Cardiac muscle cell (in vitro differentiated cells and primary cell): ENCODE results near the gene APOL1. TPM values are rescaled to one million over a fixed set of nuclear protein-coding genes. Genes with fewer than 3 reads are reported as not detected.
"Not testable (repeated sequence)": the region's sequence is repeated elsewhere in the genome, so short reads cannot be mapped to it uniquely, and the experiment has no call there.

ENCODE experiments used
- DNase-seq, 2 donors: peaks; one replicate each; pipeline versions ENCODE4 v3.0.0 to v3.0.0-alpha.2; 2010 to 2017; ENCODE audit warnings: low read depth in 1 of 2, low spot score in 1 of 2
- H3K27ac ChIP-seq: fragments of 200-600 bp; sonication (generic); 2 replicates; pipeline ENCODE4 v1.5.1; 2016
- H3K27me3 ChIP-seq: fragments of 200-600 bp; sonication (generic); 2 replicates; pipeline ENCODE4 v1.6.0; 2016; ENCODE audit warnings: control low read depth
- H3K36me3 ChIP-seq: fragments of 200-600 bp; sonication (generic); 2 replicates; pipeline ENCODE4 v1.5.1; 2016; ENCODE audit warnings: control low read depth
- H3K4me1 ChIP-seq: fragments of 200-600 bp; sonication (generic); 2 replicates; pipeline ENCODE4 v1.8.1; 2017; ENCODE audit warnings: low read depth, mild to moderate bottlenecking, mixed run types
- H3K4me3 ChIP-seq: fragments of 200-600 bp; sonication (generic); 2 replicates; pipeline ENCODE4 v1.5.1; 2016; ENCODE audit warnings: mild to moderate bottlenecking
- H3K9me3 ChIP-seq: fragments of 200-600 bp; sonication (generic); 2 replicates; pipeline ENCODE4 v1.5.1; 2017; ENCODE audit warnings: low read depth, mild to moderate bottlenecking, control low read depth
- polyA plus RNA-seq: library from polyadenylated mRNA; unstranded; fragments of >200 nt; fragmentation: Nextera tagmentation; extraction: Ambion mirVana; gene quantifications from 2 replicates; pipeline ENCODE4 v1.2.1, GENCODE V29; 2016
- total RNA-seq: library from RNA; depleted of rRNA; stranded (reverse); fragments of >200 nt; gene quantifications from 2 replicates; pipeline ENCODE4 v1.2.3, GENCODE V29; 2016
- TF ChIP-seq, protein P1 (sequence below): IDR thresholded peaks from 2 replicates; pipeline ENCODE4 v1.5.1; 2012; ENCODE audit warnings: low read depth, mild to moderate bottlenecking, low read length

APOL1 gene
- total and polyA plus RNA-seq, 2 experiments from 2014 or later = 0.06 TPM; not detected in 1

GRCh38 chr22:36208162-36208765 lies 44.7 kb upstream of the APOL1 start:
- H3K27me3 ChIP-seq = no peaks in the 10 kb centered on the region
- no peak overlapping the region for H3K4me3 ChIP-seq
- no peaks in the 10 kb centered on the region for H3K4me1 ChIP-seq
- no peaks in the 10 kb centered on the region for H3K9me3 ChIP-seq
- no peak overlapping the region for H3K27ac ChIP-seq
- TF ChIP-seq, protein P1, sequence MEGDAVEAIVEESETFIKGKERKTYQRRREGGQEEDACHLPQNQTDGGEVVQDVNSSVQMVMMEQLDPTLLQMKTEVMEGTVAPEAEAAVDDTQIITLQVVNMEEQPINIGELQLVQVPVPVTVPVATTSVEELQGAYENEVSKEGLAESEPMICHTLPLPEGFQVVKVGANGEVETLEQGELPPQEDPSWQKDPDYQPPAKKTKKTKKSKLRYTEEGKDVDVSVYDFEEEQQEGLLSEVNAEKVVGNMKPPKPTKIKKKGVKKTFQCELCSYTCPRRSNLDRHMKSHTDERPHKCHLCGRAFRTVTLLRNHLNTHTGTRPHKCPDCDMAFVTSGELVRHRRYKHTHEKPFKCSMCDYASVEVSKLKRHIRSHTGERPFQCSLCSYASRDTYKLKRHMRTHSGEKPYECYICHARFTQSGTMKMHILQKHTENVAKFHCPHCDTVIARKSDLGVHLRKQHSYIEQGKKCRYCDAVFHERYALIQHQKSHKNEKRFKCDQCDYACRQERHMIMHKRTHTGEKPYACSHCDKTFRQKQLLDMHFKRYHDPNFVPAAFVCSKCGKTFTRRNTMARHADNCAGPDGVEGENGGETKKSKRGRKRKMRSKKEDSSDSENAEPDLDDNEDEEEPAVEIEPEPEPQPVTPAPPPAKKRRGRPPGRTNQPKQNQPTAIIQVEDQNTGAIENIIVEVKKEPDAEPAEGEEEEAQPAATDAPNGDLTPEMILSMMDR = no peak
- DNase-seq = no peak
- H3K36me3 ChIP-seq = no peaks in the 10 kb centered on the region

DNA sequence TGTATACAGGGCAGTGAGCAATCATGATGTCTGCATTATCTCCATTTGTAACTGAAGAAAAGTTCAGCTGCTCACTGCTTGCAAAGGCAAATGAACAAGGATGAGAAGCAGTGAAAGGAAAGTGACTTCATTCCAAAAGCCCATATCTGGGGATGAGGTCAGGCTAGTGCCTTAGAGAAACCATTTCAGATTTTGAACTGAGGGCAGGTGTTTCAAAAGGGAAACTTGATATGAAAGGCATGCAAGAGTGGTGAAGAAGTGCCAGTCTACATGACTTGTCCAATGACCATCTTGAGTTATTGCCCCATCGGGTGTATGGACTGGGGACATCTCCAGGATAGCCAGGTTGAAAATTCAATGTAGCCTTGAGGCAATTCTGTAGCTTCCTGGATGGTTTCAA lies 44.0 kb upstream of the APOL1 start:
- Histone ChIP-seq H3K9me3 (no peaks in the 10 kb centered on the region), H3K36me3 (no peaks in the 10 kb centered on the region), H3K27ac (no peak overlapping the region), H3K4me3 (no peak overlapping the region), H3K4me1 (no peaks in the 10 kb centered on the region), H3K27me3 (no peaks in the 10 kb centered on the region)
- DNase-seq = no peak
- TF ChIP-seq, protein P1 = no peak

- H3K27me3 ChIP-seq, H3K36me3 ChIP-seq, DNase-seq, H3K27ac ChIP-seq, H3K4me1 ChIP-seq, H3K4me3 ChIP-seq, H3K9me3 ChIP-seq: not testable (repeated sequence)
Measured at GRCh38 chr22:36209488-36209908, 43.4 kb upstream of the APOL1 start.

- Histone ChIP-seq H3K4me3 (no peak overlapping the region), H3K4me1 (peaks cover 4% of the 10 kb centered on the region), H3K27me3 (no peaks in the 10 kb centered on the region), H3K9me3 (no peaks in the 10 kb centered on the region), H3K27ac (no peak overlapping the region), H3K36me3 (no peaks in the 10 kb centered on the region)
- TF ChIP-seq, protein P1 = no peak
- no peak for DNase-seq
Measured at GRCh38 chr22:36210224-36210623, 42.7 kb upstream of the APOL1 start.

DNA sequence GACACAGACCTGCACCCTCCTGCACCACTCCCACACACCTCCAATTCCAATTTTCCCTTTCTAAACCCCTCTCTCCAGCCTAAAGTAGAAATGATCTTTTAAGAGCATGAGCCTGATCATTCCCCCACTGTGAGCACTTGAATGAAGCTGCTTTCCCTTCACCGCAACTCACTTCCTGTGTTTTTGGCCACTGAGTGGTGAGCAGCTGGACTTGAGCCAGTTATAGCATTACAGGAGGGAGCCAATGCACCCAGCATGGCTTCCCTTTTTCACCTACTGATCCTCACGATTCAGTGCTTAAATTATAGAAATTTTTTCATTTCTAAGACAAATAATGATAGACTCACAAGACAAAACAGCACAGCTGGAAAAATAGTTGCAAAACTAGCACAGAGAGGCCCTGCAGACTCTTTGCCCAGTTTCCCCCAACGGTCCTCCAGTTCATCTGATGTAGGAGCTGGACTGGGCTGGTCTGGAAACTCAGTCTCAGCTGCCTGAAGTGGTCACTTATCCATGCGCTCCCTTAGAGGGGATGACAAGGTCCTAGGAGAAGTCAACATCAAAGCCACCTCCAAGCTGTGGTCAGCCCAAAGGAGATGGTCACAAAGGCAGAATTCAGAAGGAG lies 41.6 kb upstream of the APOL1 start:
- Histone ChIP-seq H3K27me3 (no peaks in the 10 kb centered on the region), H3K4me1 (peaks cover 4% of the 10 kb centered on the region), H3K36me3 (no peaks in the 10 kb centered on the region), H3K9me3 (no peaks in the 10 kb centered on the region), H3K4me3 (no peak overlapping the region), H3K27ac (no peak overlapping the region)
- TF ChIP-seq, protein P1 = no peak
- DNase-seq = peak in 1 of 2 donors; percentile 75

DNA sequence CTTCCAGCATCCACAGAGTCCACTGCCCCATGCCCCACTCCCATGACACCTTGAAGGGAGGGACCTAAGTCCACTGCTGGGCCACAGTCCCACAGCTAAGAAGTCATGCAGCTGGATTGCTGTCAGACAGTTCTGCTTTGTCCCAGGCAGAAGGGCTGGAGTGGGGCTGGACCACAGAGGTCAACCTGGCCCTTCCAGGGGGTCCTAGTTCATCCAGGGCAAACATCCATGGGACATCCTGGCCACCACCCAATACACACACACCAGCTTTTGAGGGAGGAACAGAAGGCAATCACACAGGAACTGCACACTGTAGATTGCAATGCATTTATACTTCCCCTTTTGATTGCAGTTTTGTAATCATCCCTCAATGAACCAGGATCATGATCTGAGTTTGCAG lies 40.0 kb upstream of the APOL1 start:
- Histone ChIP-seq H3K27me3 (no peaks in the 10 kb centered on the region), H3K9me3 (no peaks in the 10 kb centered on the region), H3K27ac (no peak overlapping the region), H3K4me1 (peaks cover 6% of the 10 kb centered on the region), H3K36me3 (no peaks in the 10 kb centered on the region), H3K4me3 (no peak overlapping the region)
- TF ChIP-seq, protein P1 = no peak
- DNase-seq = no peak
